ENCODE measurements around the gene EGLN3.
"Not testable (repeated sequence)": the region's sequence is repeated elsewhere in the genome, so short reads cannot be mapped to it uniquely, and the experiment has no call there.

EGLN3 gene

DNA sequence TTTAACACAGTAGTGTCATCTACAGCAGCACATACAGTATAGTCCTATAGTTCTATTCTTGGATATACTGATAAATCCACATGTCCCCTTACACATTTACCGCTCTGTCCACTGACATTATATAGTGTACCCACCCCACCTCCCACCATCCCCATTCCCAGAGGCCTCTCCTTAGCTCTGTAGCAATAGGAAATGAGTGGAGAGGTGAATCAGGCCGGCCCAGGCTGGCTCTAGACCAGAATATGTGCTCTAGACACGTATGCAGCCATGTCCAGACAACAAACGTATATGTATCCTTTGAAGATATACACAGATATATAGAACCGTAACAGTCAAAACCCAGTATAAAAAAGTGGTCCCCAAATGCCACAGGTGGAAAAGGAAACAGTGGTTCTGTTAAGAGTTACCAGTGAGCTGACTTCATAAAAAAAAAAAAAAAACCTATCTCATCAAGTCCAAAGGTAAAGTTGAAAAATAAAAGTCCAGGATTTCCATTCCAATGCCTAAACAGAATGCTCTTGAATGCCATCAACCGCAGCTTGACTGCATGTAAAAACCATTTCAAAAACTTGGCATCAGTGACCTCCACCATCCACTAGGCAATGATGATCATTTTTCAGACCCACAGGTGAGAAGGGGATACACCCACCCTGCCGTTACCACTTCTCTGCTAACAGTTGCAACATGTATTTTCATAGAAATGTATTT lies 16.7 kb downstream of the EGLN3 start:
- DNase-seq: no peak

GRCh38 chr14:33933386-33933933 lies 17.4 kb downstream of the EGLN3 start:
- no peak for DNase-seq

- DNase-seq: no peak
Observed at GRCh38 chr14:33932576-33933345, 18.1 kb downstream of the EGLN3 start.

DNA sequence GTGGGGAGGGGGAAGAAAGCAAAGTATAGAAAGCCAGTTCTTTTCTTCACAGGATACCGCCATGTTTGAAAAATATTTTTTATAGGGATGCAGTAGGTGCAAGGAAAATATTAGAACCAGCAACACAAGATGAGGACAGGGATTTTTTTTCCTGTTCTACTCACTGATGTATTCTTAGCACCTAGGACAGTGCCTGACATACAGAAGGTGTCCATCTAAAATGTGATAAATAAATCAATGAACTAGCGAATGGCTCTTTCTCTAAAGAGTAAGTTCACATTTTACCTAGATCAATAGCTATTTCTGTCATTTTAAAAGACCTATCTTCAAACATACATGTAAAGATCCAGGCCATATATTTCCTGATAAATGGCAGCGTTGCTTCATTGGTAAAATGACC lies 18.8 kb downstream of the EGLN3 start:
- no peak for DNase-seq

DNA sequence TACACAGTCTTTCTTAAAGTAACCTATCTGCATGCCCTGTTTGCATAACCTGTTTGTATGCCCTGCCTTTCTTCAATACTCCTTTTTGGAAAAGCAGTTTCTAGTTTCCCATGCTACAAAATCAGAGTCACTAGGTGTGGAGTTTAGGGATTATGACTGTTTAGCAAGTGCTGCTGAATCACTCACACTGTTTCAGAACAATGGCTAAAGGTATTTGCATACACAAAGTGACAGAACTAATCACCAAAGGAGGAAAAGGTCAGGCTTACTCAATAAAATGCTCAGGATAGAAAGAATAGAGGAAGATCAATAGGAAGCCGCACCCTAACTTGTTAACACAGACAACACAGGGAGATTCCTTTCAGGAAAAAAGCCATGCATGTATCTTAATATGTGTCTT lies 19.4 kb downstream of the EGLN3 start:
- no peak for DNase-seq

DNA sequence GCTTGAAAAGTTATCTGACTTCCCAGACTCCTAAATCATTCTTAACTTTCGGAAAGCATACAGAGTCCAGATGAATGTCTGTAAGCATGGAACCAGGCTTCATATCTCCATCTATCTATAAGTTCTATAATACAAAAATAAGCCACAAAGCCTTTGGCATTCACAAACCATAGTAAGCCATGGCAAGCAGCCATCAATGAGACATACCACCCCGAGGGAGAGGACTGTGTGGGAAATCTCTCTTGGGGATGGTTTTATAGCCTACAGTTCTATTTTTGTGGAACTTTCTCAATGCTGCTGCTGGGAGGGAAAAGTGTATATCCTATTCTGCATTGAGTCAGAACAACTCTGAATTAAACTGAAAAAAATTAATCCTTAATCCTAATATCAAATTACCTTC lies 20.4 kb downstream of the EGLN3 start:
- no peak for DNase-seq

GRCh38 chr14:33929799-33930408 lies 21.0 kb downstream of the EGLN3 start:
- no peak for DNase-seq

GRCh38 chr14:33928895-33929294 lies 22.0 kb downstream of the EGLN3 start:
- no peak for DNase-seq

DNA sequence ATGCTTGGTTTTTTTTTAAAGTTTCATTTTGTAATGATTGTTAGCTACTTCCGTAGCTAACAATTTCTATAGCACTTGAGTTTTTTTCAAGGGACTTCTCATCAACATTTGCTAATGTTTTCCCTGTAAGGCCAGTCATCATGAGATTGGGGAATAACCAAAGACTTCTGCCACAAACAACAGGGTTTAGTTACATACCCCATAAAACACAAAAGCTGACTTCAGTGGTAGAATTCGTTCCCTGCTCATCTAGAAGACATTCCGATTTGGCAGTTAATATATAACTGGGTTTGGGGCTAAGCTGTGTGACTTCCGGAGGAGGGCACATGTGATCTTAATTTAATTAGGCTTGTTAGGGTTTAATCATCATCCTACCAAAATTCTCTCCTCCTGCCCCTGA lies 22.9 kb downstream of the EGLN3 start:
- DNase-seq: no peak

DNA sequence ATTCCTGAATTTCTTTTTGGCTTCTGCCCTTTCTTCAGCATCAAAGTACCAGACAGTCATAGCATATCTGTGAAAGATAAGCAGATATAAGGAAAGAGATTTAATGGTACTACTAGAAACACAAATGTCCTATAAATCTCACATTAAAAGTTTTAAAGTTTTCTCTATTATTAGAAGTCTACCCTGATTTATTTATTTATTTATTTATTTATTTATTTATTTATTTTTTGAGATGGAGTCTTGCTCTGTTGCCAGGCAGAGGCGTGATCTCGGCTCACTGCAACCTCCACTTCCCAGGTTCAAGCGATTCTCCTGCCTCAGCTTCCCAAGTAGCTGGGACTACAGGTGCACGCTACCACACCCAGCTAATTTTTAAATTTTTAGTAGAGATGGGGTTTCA lies 23.9 kb downstream of the EGLN3 start:
- not testable (repeated sequence) for DNase-seq

DNA sequence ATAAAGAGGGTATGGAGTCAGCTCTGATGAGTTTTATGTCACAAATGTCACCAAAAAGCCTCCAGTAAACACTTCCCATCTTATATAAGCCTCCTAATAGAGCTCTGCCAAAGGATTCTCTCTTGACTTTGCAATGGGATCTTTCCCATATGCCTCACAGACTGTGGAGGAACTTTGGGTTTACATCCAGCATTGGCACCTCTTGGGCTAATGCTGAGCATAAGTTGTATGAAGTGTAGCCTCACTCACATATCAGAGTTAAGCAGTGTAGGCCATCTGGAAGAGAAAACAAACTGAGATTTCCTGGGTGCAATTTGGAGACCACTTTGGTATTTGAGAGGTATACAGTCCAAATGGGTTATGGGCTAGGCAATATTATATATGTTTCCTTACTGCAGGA lies 24.9 kb downstream of the EGLN3 start:
- no peak for DNase-seq

- no peak for DNase-seq
Observed at GRCh38 chr14:33925235-33925634, 25.6 kb downstream of the EGLN3 start.

GRCh38 chr14:33924566-33925100 lies 26.2 kb downstream of the EGLN3 start:
- no peak for DNase-seq

DNA sequence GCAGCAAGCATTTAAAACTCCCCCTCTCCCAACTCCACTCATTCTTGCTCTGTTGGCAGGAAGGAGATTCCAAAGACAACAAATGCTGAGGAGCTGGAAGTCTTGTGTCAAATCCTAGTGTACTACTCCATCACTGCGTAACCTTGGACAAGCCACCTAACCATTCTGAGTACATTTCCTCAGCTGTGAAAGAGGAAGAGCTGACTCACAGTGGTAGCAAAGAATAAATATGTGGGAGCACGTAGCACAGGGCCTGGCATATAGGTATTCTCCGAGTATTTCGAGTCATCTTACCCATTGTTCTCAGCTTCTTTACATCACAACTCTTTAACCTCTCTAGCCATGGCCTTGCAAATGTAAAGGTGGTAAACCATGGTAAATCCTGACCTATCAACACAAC lies 28.7 kb downstream of the EGLN3 start:
- DNase-seq: no peak

GRCh38 chr14:33918256-33918655 lies 32.6 kb downstream of the EGLN3 start:
- DNase-seq: no peak

GRCh38 chr14:33917661-33918060 lies 33.2 kb downstream of the EGLN3 start:
- DNase-seq: no peak

DNA sequence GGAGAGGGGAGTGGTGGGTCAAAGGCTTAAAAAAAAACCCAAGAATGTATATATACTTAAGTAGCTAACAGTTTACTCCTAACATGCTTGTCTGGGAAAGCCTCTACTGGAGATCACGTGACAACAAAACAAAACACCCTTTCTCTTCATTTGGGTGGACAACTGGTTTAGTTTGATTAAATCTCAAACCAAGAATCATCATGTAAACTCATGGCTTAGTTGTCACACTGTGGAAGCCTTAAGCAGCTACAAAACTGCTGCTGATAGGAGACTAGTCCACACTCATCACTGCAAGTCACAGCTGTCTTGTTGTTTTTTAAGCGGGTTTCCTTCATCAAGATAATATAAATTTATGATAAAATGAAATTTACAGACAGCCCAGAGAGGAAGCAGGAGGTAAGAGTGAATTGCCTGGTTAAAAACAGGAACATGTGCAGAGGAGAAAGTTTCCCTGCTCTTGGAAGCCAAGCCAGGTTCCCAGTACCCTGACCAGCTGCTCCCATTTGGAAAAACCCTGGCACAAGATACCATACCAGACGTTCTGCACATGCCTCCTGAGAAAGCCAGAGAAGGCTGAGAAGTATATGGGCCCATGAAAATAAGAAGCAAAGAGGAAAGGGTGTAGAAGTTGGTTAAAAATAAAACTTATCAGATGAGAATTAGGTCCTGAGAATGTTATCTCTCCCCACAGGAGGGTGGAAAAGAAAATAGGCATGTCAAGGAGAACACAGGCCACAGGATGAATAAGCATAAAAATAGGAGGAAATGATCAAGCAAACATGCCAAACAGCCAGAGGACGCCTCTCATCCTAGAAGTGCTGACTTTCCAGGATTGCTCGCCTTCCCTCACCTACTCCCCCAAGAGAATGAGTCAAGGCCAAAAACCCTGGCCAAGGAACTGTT lies 34.0 kb downstream of the EGLN3 start:
- DNase-seq: no peak

GRCh38 chr14:33915682-33916081 lies 35.2 kb downstream of the EGLN3 start:
- DNase-seq: no peak

- no peak for DNase-seq
Observed at GRCh38 chr14:33914676-33915516, 36.0 kb downstream of the EGLN3 start.

- DNase-seq: no peak
Observed at GRCh38 chr14:33911046-33911445, 39.8 kb downstream of the EGLN3 start.

GRCh38 chr14:33910435-33910834 lies 40.4 kb downstream of the EGLN3 start:
- no peak for DNase-seq
